ENCODE data around the gene ABTB2. TPM values are rescaled to one million over a fixed set of nuclear protein-coding genes. Genes with fewer than 3 reads are reported as not detected.

Gene ABTB2
- total and polyA plus RNA-seq, 2 donors = 1.6 to 2.6 TPM

GRCh38 chr11:34373727-34374126 is 15.9 kb upstream of the ABTB2 start:
- 100% methylated on average over 1 of the region's 1 CpG for WGBS
- Histone ChIP-seq H3K36me3 (ENCODE audit: control insufficient read depth in 2 of 2, insufficient read depth in 2 of 2, low read length in 1 of 2) (no peaks in the 10 kb centered on the region), H3K4me1 (ENCODE audit: control insufficient read depth in 2 of 2, insufficient read depth in 2 of 2, low read length in 2 of 2) (no peaks in the 10 kb centered on the region), H3K27me3 (ENCODE audit: control insufficient read depth in 2 of 2, insufficient read depth in 1 of 2, low read length in 1 of 2) (no peaks in the 10 kb centered on the region), H3K9me3 (ENCODE audit: control insufficient read depth in 2 of 2, insufficient read depth in 1 of 2, low read length in 1 of 2) (peaks cover 0 to 11% of the 10 kb centered on the region in 2 donors), H3K4me3 (ENCODE audit: low read length in 2 of 2) (no peak overlapping the region), H3K27ac (ENCODE audit: low read depth in 1 of 2, low read length in 1 of 2) (no peak overlapping the region)
- DNase-seq (ENCODE audit: low read depth in 6 of 9, low spot score in 9 of 9) = no peak

GRCh38 chr11:34366522-34366921 is 8.7 kb upstream of the ABTB2 start:
- Histone ChIP-seq H3K36me3 (ENCODE audit: control insufficient read depth in 2 of 2, insufficient read depth in 2 of 2, low read length in 1 of 2) (no peaks in the 10 kb centered on the region), H3K27ac (ENCODE audit: low read depth in 1 of 2, low read length in 1 of 2) (no peak overlapping the region), H3K4me3 (ENCODE audit: low read length in 2 of 2) (no peak overlapping the region), H3K4me1 (ENCODE audit: control insufficient read depth in 2 of 2, insufficient read depth in 2 of 2, low read length in 2 of 2) (peaks cover 8 to 13% of the 10 kb centered on the region in 2 donors), H3K9me3 (ENCODE audit: control insufficient read depth in 2 of 2, insufficient read depth in 1 of 2, low read length in 1 of 2) (no peaks in the 10 kb centered on the region), H3K27me3 (ENCODE audit: control insufficient read depth in 2 of 2, insufficient read depth in 1 of 2, low read length in 1 of 2) (no peaks in the 10 kb centered on the region)
- 67% methylated on average over 2 of the region's 2 CpGs for WGBS
- no peak for DNase-seq (ENCODE audit: low read depth in 6 of 9, low spot score in 9 of 9)

- no peaks in the 10 kb centered on the region for H3K36me3 ChIP-seq (ENCODE audit: control insufficient read depth in 2 of 2, insufficient read depth in 2 of 2, low read length in 1 of 2)
- H3K4me3 ChIP-seq (ENCODE audit: low read length in 2 of 2) = no peak overlapping the region
- H3K27ac ChIP-seq (ENCODE audit: low read depth in 1 of 2, low read length in 1 of 2) = peak overlapping the region in 1 of 2 donors; percentile 33
- H3K9me3 ChIP-seq (ENCODE audit: control insufficient read depth in 2 of 2, insufficient read depth in 1 of 2, low read length in 1 of 2) = no peaks in the 10 kb centered on the region
- peak in 2 of 9 donors; percentile 23 to 58 for DNase-seq (ENCODE audit: low read depth in 6 of 9, low spot score in 9 of 9)
- no peaks in the 10 kb centered on the region for H3K27me3 ChIP-seq (ENCODE audit: control insufficient read depth in 2 of 2, insufficient read depth in 1 of 2, low read length in 1 of 2)
- 25% methylated on average over 3 of the region's 3 CpGs for WGBS
- peaks cover 8 to 13% of the 10 kb centered on the region in 2 donors for H3K4me1 ChIP-seq (ENCODE audit: control insufficient read depth in 2 of 2, insufficient read depth in 2 of 2, low read length in 2 of 2)
Observed at GRCh38 chr11:34364102-34364501, 6.3 kb upstream of the ABTB2 start.

GRCh38 chr11:34363363-34364084 is 5.7 kb upstream of the ABTB2 start:
- 96% methylated on average over 8 of the region's 8 CpGs for WGBS
- H3K27ac ChIP-seq (ENCODE audit: low read depth in 1 of 2, low read length in 1 of 2) = peak overlapping the region in 1 of 2 donors; percentile 33
- no peak overlapping the region for H3K4me3 ChIP-seq (ENCODE audit: low read length in 2 of 2)
- no peaks in the 10 kb centered on the region for H3K9me3 ChIP-seq (ENCODE audit: control insufficient read depth in 2 of 2, insufficient read depth in 1 of 2, low read length in 1 of 2)
- no peak for DNase-seq (ENCODE audit: low read depth in 6 of 9, low spot score in 9 of 9)
- peaks cover 8 to 19% of the 10 kb centered on the region in 2 donors for H3K4me1 ChIP-seq (ENCODE audit: control insufficient read depth in 2 of 2, insufficient read depth in 2 of 2, low read length in 2 of 2)
- no peaks in the 10 kb centered on the region for H3K27me3 ChIP-seq (ENCODE audit: control insufficient read depth in 2 of 2, insufficient read depth in 1 of 2, low read length in 1 of 2)
- no peaks in the 10 kb centered on the region for H3K36me3 ChIP-seq (ENCODE audit: control insufficient read depth in 2 of 2, insufficient read depth in 2 of 2, low read length in 1 of 2)

GRCh38 chr11:34360046-34360445 is 2.2 kb upstream of the ABTB2 start:
- DNase-seq (ENCODE audit: low read depth in 6 of 9, low spot score in 9 of 9) = no peak
- 2% methylated on average over 1 of the region's 1 CpG for WGBS
- Histone ChIP-seq H3K4me1 (ENCODE audit: control insufficient read depth in 2 of 2, insufficient read depth in 2 of 2, low read length in 2 of 2) (peaks cover 19 to 44% of the 10 kb centered on the region in 2 donors), H3K27me3 (ENCODE audit: control insufficient read depth in 2 of 2, insufficient read depth in 1 of 2, low read length in 1 of 2) (peaks cover 7 to 23% of the 10 kb centered on the region in 2 donors), H3K4me3 (ENCODE audit: low read length in 2 of 2) (no peak overlapping the region), H3K27ac (ENCODE audit: low read depth in 1 of 2, low read length in 1 of 2) (no peak overlapping the region), H3K36me3 (ENCODE audit: control insufficient read depth in 2 of 2, insufficient read depth in 2 of 2, low read length in 1 of 2) (no peaks in the 10 kb centered on the region), H3K9me3 (ENCODE audit: control insufficient read depth in 2 of 2, insufficient read depth in 1 of 2, low read length in 1 of 2) (no peaks in the 10 kb centered on the region)

- no peaks in the 10 kb centered on the region for H3K9me3 ChIP-seq (ENCODE audit: control insufficient read depth in 2 of 2, insufficient read depth in 1 of 2, low read length in 1 of 2)
- no peak for DNase-seq (ENCODE audit: low read depth in 6 of 9, low spot score in 9 of 9)
- no peak overlapping the region for H3K27ac ChIP-seq (ENCODE audit: low read depth in 1 of 2, low read length in 1 of 2)
- WGBS = 7% methylated on average over 4 of the region's 4 CpGs
- H3K27me3 ChIP-seq (ENCODE audit: control insufficient read depth in 2 of 2, insufficient read depth in 1 of 2, low read length in 1 of 2) = peaks cover 8 to 23% of the 10 kb centered on the region in 2 donors
- H3K4me1 ChIP-seq (ENCODE audit: control insufficient read depth in 2 of 2, insufficient read depth in 2 of 2, low read length in 2 of 2) = peaks cover 19 to 44% of the 10 kb centered on the region in 2 donors
- H3K4me3 ChIP-seq (ENCODE audit: low read length in 2 of 2) = peak overlapping the region in 1 of 2 donors; percentile 71
- H3K36me3 ChIP-seq (ENCODE audit: control insufficient read depth in 2 of 2, insufficient read depth in 2 of 2, low read length in 1 of 2) = no peaks in the 10 kb centered on the region
Observed at GRCh38 chr11:34359548-34359891, 1.7 kb upstream of the ABTB2 start.

- H3K4me3 ChIP-seq (ENCODE audit: low read length in 2 of 2) = peak overlapping the region; percentile 71 to 72
- H3K27me3 ChIP-seq (ENCODE audit: control insufficient read depth in 2 of 2, insufficient read depth in 1 of 2, low read length in 1 of 2) = peaks cover 9 to 23% of the 10 kb centered on the region in 2 donors
- H3K4me1 ChIP-seq (ENCODE audit: control insufficient read depth in 2 of 2, insufficient read depth in 2 of 2, low read length in 2 of 2) = peaks cover 15 to 39% of the 10 kb centered on the region in 2 donors
- WGBS = under 1% methylated on average over 39 of the region's 39 CpGs
- H3K36me3 ChIP-seq (ENCODE audit: control insufficient read depth in 2 of 2, insufficient read depth in 2 of 2, low read length in 1 of 2) = no peaks in the 10 kb centered on the region
- H3K9me3 ChIP-seq (ENCODE audit: control insufficient read depth in 2 of 2, insufficient read depth in 1 of 2, low read length in 1 of 2) = no peaks in the 10 kb centered on the region
- peak; percentile 65 to 94 (median 84) for DNase-seq (ENCODE audit: low read depth in 6 of 9, low spot score in 9 of 9)
- peak overlapping the region; percentile 84 to 93 for H3K27ac ChIP-seq (ENCODE audit: low read depth in 1 of 2, low read length in 1 of 2)
Observed at GRCh38 chr11:34358728-34359547, 1.1 kb upstream of the ABTB2 start.

- H3K36me3 ChIP-seq (ENCODE audit: control insufficient read depth in 2 of 2, insufficient read depth in 2 of 2, low read length in 1 of 2) = no peaks in the 10 kb centered on the region
- peaks cover 9 to 23% of the 10 kb centered on the region in 2 donors for H3K27me3 ChIP-seq (ENCODE audit: control insufficient read depth in 2 of 2, insufficient read depth in 1 of 2, low read length in 1 of 2)
- peak overlapping the region; percentile 84 to 93 for H3K27ac ChIP-seq (ENCODE audit: low read depth in 1 of 2, low read length in 1 of 2)
- DNase-seq (ENCODE audit: low read depth in 6 of 9, low spot score in 9 of 9) = peak in 2 of 9 donors; percentile 51 to 72
- peaks cover 12 to 33% of the 10 kb centered on the region in 2 donors for H3K4me1 ChIP-seq (ENCODE audit: control insufficient read depth in 2 of 2, insufficient read depth in 2 of 2, low read length in 2 of 2)
- H3K4me3 ChIP-seq (ENCODE audit: low read length in 2 of 2) = peak overlapping the region; percentile 71 to 72
- WGBS = under 1% methylated on average over 25 of the region's 25 CpGs
- no peaks in the 10 kb centered on the region for H3K9me3 ChIP-seq (ENCODE audit: control insufficient read depth in 2 of 2, insufficient read depth in 1 of 2, low read length in 1 of 2)
Observed at GRCh38 chr11:34358258-34358727, 483 bp upstream of the ABTB2 start.
